Liver (tissue), 9 donors: ENCODE measurements around the gene NOP14. TPM values are rescaled to one million over a fixed set of nuclear protein-coding genes. Genes with fewer than 3 reads are reported as not detected.
A peak's percentile ranks its signal among the peaks of the same experiment; 100 is the strongest.

Experiments
- DNase-seq: peaks from one replicate; pipeline ENCODE4 v3.0.0-alpha.2; 2017; ENCODE audit warnings: low spot score
- H3K27ac ChIP-seq, 2 donors: one replicate each; pipeline ENCODE4 v1.7.0; 2013; ENCODE audit warnings: inconsistent platforms in 2 of 2, low read length in 2 of 2, control low read depth in 1 of 2, low read depth in 1 of 2, mild to moderate bottlenecking in 1 of 2
- H3K27me3 ChIP-seq, 4 donors: one replicate each; pipeline versions ENCODE4 v1.6.1 to v1.7.0; 2013; ENCODE audit warnings: low read length in 3 of 4, inconsistent platforms in 1 of 4, mild to moderate bottlenecking in 1 of 4, moderate library complexity in 1 of 4; ENCODE audit not compliant: control insufficient read depth in 4 of 4, insufficient read depth in 4 of 4
- H3K36me3 ChIP-seq, 4 donors: one replicate each; pipeline versions ENCODE4 v1.6.1 to v1.7.0; 2013; ENCODE audit warnings: low read length in 3 of 4, mild to moderate bottlenecking in 3 of 4, low read depth in 1 of 4, moderate library complexity in 1 of 4; ENCODE audit not compliant: control insufficient read depth in 4 of 4, insufficient read depth in 3 of 4
- H3K4me1 ChIP-seq, 4 donors: one replicate each; pipeline versions ENCODE4 v1.6.1 to v1.7.0; 2013; ENCODE audit warnings: low read length in 3 of 4, mild to moderate bottlenecking in 3 of 4, moderate library complexity in 1 of 4; ENCODE audit not compliant: control insufficient read depth in 4 of 4, insufficient read depth in 4 of 4
- H3K4me3 ChIP-seq, 3 donors: one replicate each; pipeline versions ENCODE4 v1.6.1 to v1.7.0; 2013; ENCODE audit warnings: low read length in 3 of 3, control low read depth in 1 of 3, low read depth in 1 of 3, mild to moderate bottlenecking in 1 of 3
- H3K9ac ChIP-seq, 2 donors: one replicate each; pipeline ENCODE4 v1.7.0; 2013; ENCODE audit warnings: low read length in 2 of 2, mild to moderate bottlenecking in 2 of 2, moderate library complexity in 2 of 2, control low read depth in 1 of 2, low read depth in 1 of 2
- H3K9me3 ChIP-seq, 4 donors: one replicate each; pipeline versions ENCODE4 v1.6.1 to v1.7.0; 2013; ENCODE audit warnings: low read length in 3 of 4; ENCODE audit not compliant: control insufficient read depth in 4 of 4
- CTCF ChIP-seq: fragments of 150-350 bp; IDR thresholded peaks from 2 replicates; pipeline ENCODE4 v1.5.1; 2017; ENCODE audit warnings: improper control_type of control experiment, low read depth, low read length; ENCODE audit not compliant: missing input control
- EGR1 ChIP-seq, 2 donors: IDR thresholded peaks; 2 replicates each; pipeline ENCODE4 v1.6.1; 2016 to 2018; ENCODE audit warnings: antibody characterized with exemption in 2 of 2, low read depth in 2 of 2
- FOXA1 ChIP-seq: IDR thresholded peaks from 2 replicates; pipeline ENCODE4 v1.6.1; 2016; ENCODE audit warnings: antibody characterized with exemption
- FOXA2 ChIP-seq: IDR thresholded peaks from 2 replicates; pipeline ENCODE4 v1.6.1; 2016; ENCODE audit warnings: antibody characterized with exemption
- GABPA ChIP-seq, 2 donors: IDR thresholded peaks in 1 of 2; conservative IDR thresholded peaks in 1 of 2; 2 replicates each; pipeline ENCODE4 v1.6.1; 2016; ENCODE audit warnings: antibody characterized with exemption in 2 of 2, mild to moderate bottlenecking in 1 of 2, moderate library complexity in 1 of 2
- HNF4A ChIP-seq, 2 donors: conservative IDR thresholded peaks; 2 replicates each; pipeline ENCODE4 v1.6.1; 2016; ENCODE audit warnings: antibody characterized with exemption in 2 of 2, mild to moderate bottlenecking in 2 of 2
- JUND ChIP-seq, 2 donors: IDR thresholded peaks; 2 replicates each; pipeline ENCODE4 v1.6.1; 2016; ENCODE audit warnings: antibody characterized with exemption in 2 of 2
- MAX ChIP-seq: IDR thresholded peaks from 2 replicates; pipeline ENCODE4 v1.6.1; 2016; ENCODE audit warnings: antibody characterized with exemption
- NR2F2 ChIP-seq: IDR thresholded peaks from 2 replicates; pipeline ENCODE4 v1.6.1; 2016; ENCODE audit warnings: antibody characterized with exemption
- RAD21 ChIP-seq, 2 donors: IDR thresholded peaks; 2 replicates each; pipeline ENCODE4 v1.6.1; 2016; ENCODE audit warnings: antibody characterized with exemption in 2 of 2, mild to moderate bottlenecking in 2 of 2
- REST ChIP-seq: IDR thresholded peaks from 2 replicates; pipeline ENCODE4 v1.6.1; 2016; ENCODE audit warnings: antibody characterized with exemption, mild to moderate bottlenecking
- RXRA ChIP-seq, 2 donors: IDR thresholded peaks; 2 replicates each; pipeline ENCODE4 v1.6.1; 2017 to 2018; ENCODE audit warnings: antibody characterized with exemption in 2 of 2, mild to moderate bottlenecking in 1 of 2
- SP1 ChIP-seq: IDR thresholded peaks from 2 replicates; pipeline ENCODE4 v1.6.1; 2018; ENCODE audit warnings: antibody characterized with exemption, mild to moderate bottlenecking
- TAF1 ChIP-seq: conservative IDR thresholded peaks from 2 replicates; pipeline ENCODE4 v1.6.1; 2016; ENCODE audit warnings: antibody characterized with exemption, mild to moderate bottlenecking
- YY1 ChIP-seq: IDR thresholded peaks from 2 replicates; pipeline ENCODE4 v1.6.1; 2016; ENCODE audit warnings: antibody characterized with exemption, mild to moderate bottlenecking
- ZBTB33 ChIP-seq: IDR thresholded peaks from 2 replicates; pipeline ENCODE4 v1.6.1; 2016; ENCODE audit warnings: antibody characterized with exemption
- WGBS: extraction: QIAGEN DNeasy Blood & Tissue Kit; methylation state at CpG from one replicate; pipeline ENCODE4 v1.1.7; 2013; 5-methylcytosine and 5-hydroxymethylcytosine counted together
- polyA plus RNA-seq, 2 donors: library from polyadenylated mRNA; stranded (reverse) in 1 of 2; unstranded in 1 of 2; fragments of 200-250 nt in 1 of 2; fragments of >200 nt in 1 of 2; fragmentation: Nextera tagmentation in 1 of 2; extraction: Ambion mirVana in 1 of 2; gene quantifications; one replicate each; pipeline versions ENCODE4 v1.2.1 to v1.2.3, GENCODE V29; 2013 to 2015
- total RNA-seq, 2 donors: library from RNA; depleted of rRNA; stranded (reverse); fragments of >200 nt; gene quantifications; one replicate each; pipeline ENCODE4 v1.2.3, GENCODE V29; 2014
- donor health status: healthy.
- donor health status: healthy.
- donor health status: healthy.
- donor health status: healthy.
- donor health status: healthy.

The NOP14 gene
- total and polyA plus RNA-seq, 4 donors: 10.5 to 22.9 (median 14.4) TPM

GRCh38 chr4:2954358-2955185 is 8.6 kb downstream of the NOP14 start:
- peak overlapping the region; percentile 47 to 77 for H3K27ac ChIP-seq
- 93% methylated on average over 33 of the region's 33 CpGs for WGBS
- H3K27me3 ChIP-seq: no peaks in the 10 kb centered on the region
- no peak overlapping the region for H3K4me3 ChIP-seq
- H3K36me3 ChIP-seq: peaks cover 13 to 43% (median 29%) of the 10 kb centered on the region in 4 donors
- H3K4me1 ChIP-seq: peaks cover 5 to 26% (median 18%) of the 10 kb centered on the region in 4 donors
- TF ChIP-seq YY1 (no peak), MAX (no peak), REST (no peak), RXRA (IDR thresholded peaks at IDR 0.05) (no peak), GABPA (IDR thresholded peaks at IDR 0.05 in 1 of 2, conservative IDR thresholded peaks at IDR 0.05 in 1 of 2) (no peak), ZBTB33 (no peak), SP1 (no peak), FOXA2 (no peak), HNF4A (conservative IDR thresholded peaks at IDR 0.05) (no peak)
- H3K9me3 ChIP-seq: no peaks in the 10 kb centered on the region
- DNase-seq: no peak
- H3K9ac ChIP-seq: no peak overlapping the region

- 47% methylated on average over 6 of the region's 6 CpGs for WGBS
- no peak overlapping the region for H3K4me3 ChIP-seq
- H3K4me1 ChIP-seq: peaks cover 5 to 30% (median 21%) of the 10 kb centered on the region in 4 donors
- H3K9me3 ChIP-seq: no peaks in the 10 kb centered on the region
- peak overlapping the region in 1 of 2 donors; percentile 55 for H3K9ac ChIP-seq
- peaks cover 12 to 46% (median 33%) of the 10 kb centered on the region in 4 donors for H3K36me3 ChIP-seq
- no peaks in the 10 kb centered on the region for H3K27me3 ChIP-seq
- H3K27ac ChIP-seq: peak overlapping the region; percentile 56 to 77
- no peak for DNase-seq
- peak in 1 of 2 donors; percentile 52 for TF ChIP-seq JUND (IDR thresholded peaks at IDR 0.05)
- peak; percentile 97 for TF ChIP-seq HNF4A (conservative IDR thresholded peaks at IDR 0.05)
- peak; percentile 24 to 39 for TF ChIP-seq RAD21 (IDR thresholded peaks at IDR 0.05)
- peak; percentile 47 for TF ChIP-seq YY1
- TF ChIP-seq NR2F2: no peak
- peak; percentile 29 for TF ChIP-seq MAX
- TF ChIP-seq FOXA1: no peak
- no peak for TF ChIP-seq FOXA2
- no peak for TF ChIP-seq TAF1
- no peak for TF ChIP-seq EGR1 (IDR thresholded peaks at IDR 0.05; ENCODE audit: low read depth in 2 of 2)
- TF ChIP-seq ZBTB33: peak; percentile 75
- TF ChIP-seq REST: peak; percentile 57
- no peak for TF ChIP-seq CTCF
- TF ChIP-seq SP1: peak; percentile 84
- peak; percentile 68 to 75 for TF ChIP-seq RXRA (IDR thresholded peaks at IDR 0.05)
These were observed 9.7 kb downstream of the NOP14 start for GRCh38 chr4:2953496-2953895.
